ENCODE results near the gene SLC25A25. TPM values are rescaled to one million over a fixed set of nuclear protein-coding genes. Genes with fewer than 3 reads are reported as not detected.

The SLC25A25 gene
- total and polyA plus RNA-seq, 4 donors: 10.5 to 32.6 (median 24.5) TPM

DNA sequence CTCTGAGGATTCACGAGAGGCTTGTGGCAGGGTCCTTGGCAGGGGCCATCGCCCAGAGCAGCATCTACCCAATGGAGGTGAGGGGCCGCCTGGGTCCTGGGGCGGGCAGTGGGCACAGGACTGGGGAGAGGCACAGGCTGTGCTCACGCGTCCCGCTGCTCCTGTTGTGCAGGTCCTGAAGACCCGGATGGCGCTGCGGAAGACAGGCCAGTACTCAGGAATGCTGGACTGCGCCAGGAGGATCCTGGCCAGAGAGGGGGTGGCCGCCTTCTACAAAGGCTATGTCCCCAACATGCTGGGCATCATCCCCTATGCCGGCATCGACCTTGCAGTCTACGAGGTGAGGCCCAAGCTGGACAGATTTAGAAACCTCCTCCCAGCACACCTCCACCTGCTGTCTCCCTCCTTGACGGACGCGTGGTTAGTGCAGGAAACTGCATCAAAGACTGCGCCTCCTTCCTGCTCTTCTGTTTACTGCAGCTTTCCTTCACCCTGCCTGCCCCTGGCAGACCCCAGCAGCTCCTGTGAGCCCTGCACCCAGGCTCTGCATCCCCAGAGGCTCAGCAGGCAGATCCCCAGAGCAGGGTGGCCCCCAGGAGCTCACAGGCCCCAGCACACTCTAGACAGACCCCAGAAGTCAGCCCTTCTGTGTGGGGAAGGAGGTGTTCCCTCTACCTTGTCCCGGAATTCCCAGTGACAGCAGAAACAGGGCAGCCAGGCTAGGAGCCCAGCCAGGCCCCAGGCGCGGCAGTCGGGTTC lies 38.3 kb downstream of the SLC25A25 start:
- DNase-seq: no peak
- no peak overlapping the region for H3K27ac ChIP-seq (ENCODE audit: low read depth in 1 of 2, low read length in 1 of 2)
- TF ChIP-seq, protein P1, sequence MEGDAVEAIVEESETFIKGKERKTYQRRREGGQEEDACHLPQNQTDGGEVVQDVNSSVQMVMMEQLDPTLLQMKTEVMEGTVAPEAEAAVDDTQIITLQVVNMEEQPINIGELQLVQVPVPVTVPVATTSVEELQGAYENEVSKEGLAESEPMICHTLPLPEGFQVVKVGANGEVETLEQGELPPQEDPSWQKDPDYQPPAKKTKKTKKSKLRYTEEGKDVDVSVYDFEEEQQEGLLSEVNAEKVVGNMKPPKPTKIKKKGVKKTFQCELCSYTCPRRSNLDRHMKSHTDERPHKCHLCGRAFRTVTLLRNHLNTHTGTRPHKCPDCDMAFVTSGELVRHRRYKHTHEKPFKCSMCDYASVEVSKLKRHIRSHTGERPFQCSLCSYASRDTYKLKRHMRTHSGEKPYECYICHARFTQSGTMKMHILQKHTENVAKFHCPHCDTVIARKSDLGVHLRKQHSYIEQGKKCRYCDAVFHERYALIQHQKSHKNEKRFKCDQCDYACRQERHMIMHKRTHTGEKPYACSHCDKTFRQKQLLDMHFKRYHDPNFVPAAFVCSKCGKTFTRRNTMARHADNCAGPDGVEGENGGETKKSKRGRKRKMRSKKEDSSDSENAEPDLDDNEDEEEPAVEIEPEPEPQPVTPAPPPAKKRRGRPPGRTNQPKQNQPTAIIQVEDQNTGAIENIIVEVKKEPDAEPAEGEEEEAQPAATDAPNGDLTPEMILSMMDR (IDR thresholded peaks at IDR 0.05; ENCODE audit: control extremely low read depth, extremely low read depth): no peak

DNA sequence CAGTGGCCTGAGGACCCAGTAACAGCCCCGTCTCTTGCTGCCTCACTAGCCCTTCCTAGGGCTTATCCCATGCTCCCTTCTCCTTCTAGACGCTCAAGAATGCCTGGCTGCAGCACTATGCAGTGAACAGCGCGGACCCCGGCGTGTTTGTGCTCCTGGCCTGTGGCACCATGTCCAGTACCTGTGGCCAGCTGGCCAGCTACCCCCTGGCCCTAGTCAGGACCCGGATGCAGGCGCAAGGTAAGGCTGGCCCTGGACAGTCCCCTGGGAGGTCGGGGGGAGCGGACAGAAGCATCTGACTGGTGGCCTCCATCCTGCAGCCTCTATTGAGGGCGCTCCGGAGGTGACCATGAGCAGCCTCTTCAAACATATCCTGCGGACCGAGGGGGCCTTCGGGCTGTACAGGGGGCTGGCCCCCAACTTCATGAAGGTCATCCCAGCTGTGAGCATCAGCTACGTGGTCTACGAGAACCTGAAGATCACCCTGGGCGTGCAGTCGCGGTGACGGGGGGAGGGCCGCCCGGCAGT lies 39.0 kb downstream of the SLC25A25 start:
- peaks cover 0 to 12% (median 0%) of the 10 kb centered on the region in 5 donors for H3K4me1 ChIP-seq (ENCODE audit: control insufficient read depth in 5 of 5, insufficient read depth in 5 of 5, low read length in 5 of 5)
- TF ChIP-seq, protein P1 (IDR thresholded peaks at IDR 0.05; ENCODE audit: control extremely low read depth, extremely low read depth): no peak
- no peak overlapping the region for H3K9ac ChIP-seq (ENCODE audit: insufficient read depth in 1 of 2, low read length in 2 of 2)
- no peaks in the 10 kb centered on the region for H3K9me3 ChIP-seq (ENCODE audit: control insufficient read depth in 4 of 4, insufficient read depth in 3 of 4, low read length in 3 of 4)
- H3K36me3 ChIP-seq (ENCODE audit: control insufficient read depth in 4 of 4, insufficient read depth in 4 of 4, low read length in 4 of 4): peaks cover 17 to 59% (median 41%) of the 10 kb centered on the region in 4 donors
- WGBS, 2 donors: 97 to 99% methylated on average over 23 of the region's 23 CpGs
- no peak overlapping the region for H3K4me3 ChIP-seq
- no peak for ATAC-seq (ENCODE audit: insufficient read depth, low FRiP score)
- H3K27ac ChIP-seq (ENCODE audit: low read depth in 1 of 2, low read length in 1 of 2): no peak overlapping the region
- no peak for DNase-seq
- H3K27me3 ChIP-seq (ENCODE audit: control insufficient read depth in 3 of 3, insufficient read depth in 3 of 3, low read length in 2 of 3): no peaks in the 10 kb centered on the region

More for the DNA sequence above, 38.3 kb downstream of the SLC25A25 start:
- 94 to 95% methylated on average over 23 of the region's 23 CpGs for WGBS, 2 donors
- no peak for ATAC-seq (ENCODE audit: insufficient read depth, low FRiP score)
- no peaks in the 10 kb centered on the region for H3K27me3 ChIP-seq (ENCODE audit: control insufficient read depth in 3 of 3, insufficient read depth in 3 of 3, low read length in 2 of 3)
- H3K9ac ChIP-seq (ENCODE audit: insufficient read depth in 1 of 2, low read length in 2 of 2): no peak overlapping the region
- peaks cover 17 to 65% (median 44%) of the 10 kb centered on the region in 4 donors for H3K36me3 ChIP-seq (ENCODE audit: control insufficient read depth in 4 of 4, insufficient read depth in 4 of 4, low read length in 4 of 4)
- H3K4me1 ChIP-seq (ENCODE audit: control insufficient read depth in 5 of 5, insufficient read depth in 5 of 5, low read length in 5 of 5): peaks cover 0 to 12% (median 0%) of the 10 kb centered on the region in 5 donors
- no peak overlapping the region for H3K4me3 ChIP-seq
- H3K9me3 ChIP-seq (ENCODE audit: control insufficient read depth in 4 of 4, insufficient read depth in 3 of 4, low read length in 3 of 4): no peaks in the 10 kb centered on the region

DNA sequence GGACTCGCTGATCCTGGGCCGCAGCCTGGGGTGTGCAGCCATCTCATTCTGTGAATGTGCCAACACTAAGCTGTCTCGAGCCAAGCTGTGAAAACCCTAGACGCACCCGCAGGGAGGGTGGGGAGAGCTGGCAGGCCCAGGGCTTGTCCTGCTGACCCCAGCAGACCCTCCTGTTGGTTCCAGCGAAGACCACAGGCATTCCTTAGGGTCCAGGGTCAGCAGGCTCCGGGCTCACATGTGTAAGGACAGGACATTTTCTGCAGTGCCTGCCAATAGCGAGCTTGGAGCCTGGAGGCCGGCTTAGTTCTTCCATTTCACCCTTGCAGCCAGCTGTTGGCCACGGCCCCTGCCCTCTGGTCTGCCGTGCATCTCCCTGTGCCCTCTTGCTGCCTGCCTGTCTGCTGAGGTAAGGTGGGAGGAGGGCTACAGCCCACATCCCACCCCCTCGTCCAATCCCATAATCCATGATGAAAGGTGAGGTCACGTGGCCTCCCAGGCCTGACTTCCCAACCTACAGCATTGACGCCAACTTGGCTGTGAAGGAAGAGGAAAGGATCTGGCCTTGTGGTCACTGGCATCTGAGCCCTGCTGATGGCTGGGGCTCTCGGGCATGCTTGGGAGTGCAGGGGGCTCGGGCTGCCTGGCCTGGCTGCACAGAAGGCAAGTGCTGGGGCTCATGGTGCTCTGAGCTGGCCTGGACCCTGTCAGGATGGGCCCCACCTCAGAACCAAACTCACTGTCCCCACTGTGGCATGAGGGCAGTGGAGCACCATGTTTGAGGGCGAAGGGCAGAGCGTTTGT lies 39.6 kb downstream of the SLC25A25 start:
- TF ChIP-seq, protein P1 (IDR thresholded peaks at IDR 0.05; ENCODE audit: control extremely low read depth, extremely low read depth): no peak
- no peak for DNase-seq

More for the DNA sequence above, 39.6 kb downstream of the SLC25A25 start:
- H3K9ac ChIP-seq (ENCODE audit: insufficient read depth in 1 of 2, low read length in 2 of 2): no peak overlapping the region
- peaks cover 0 to 8% (median 0%) of the 10 kb centered on the region in 5 donors for H3K4me1 ChIP-seq (ENCODE audit: control insufficient read depth in 5 of 5, insufficient read depth in 5 of 5, low read length in 5 of 5)
- H3K4me3 ChIP-seq: no peak overlapping the region
- WGBS, 2 donors: 87 to 93% methylated on average over 18 of the region's 18 CpGs
- ATAC-seq (ENCODE audit: insufficient read depth, low FRiP score): no peak
- H3K27ac ChIP-seq (ENCODE audit: low read depth in 1 of 2, low read length in 1 of 2): no peak overlapping the region
- H3K9me3 ChIP-seq (ENCODE audit: control insufficient read depth in 4 of 4, insufficient read depth in 3 of 4, low read length in 3 of 4): no peaks in the 10 kb centered on the region
- H3K36me3 ChIP-seq (ENCODE audit: control insufficient read depth in 4 of 4, insufficient read depth in 4 of 4, low read length in 4 of 4): peaks cover 12 to 53% (median 35%) of the 10 kb centered on the region in 4 donors
- H3K27me3 ChIP-seq (ENCODE audit: control insufficient read depth in 3 of 3, insufficient read depth in 3 of 3, low read length in 2 of 3): no peaks in the 10 kb centered on the region

Measured in lung (tissue), 12 donors.